Measurements from ENCODE around the gene CASP3. TPM values are rescaled to one million over a fixed set of nuclear protein-coding genes. Genes with fewer than 3 reads are reported as not detected.

CASP3 gene
- total and polyA plus RNA-seq, 12 donors, result 7.9 to 24.8 (median 13.5) TPM

- DNase-seq, result no peak
- ATAC-seq, result no peak
- Histone ChIP-seq H3K4me3 (no peak overlapping the region), H3K4me1 (peaks cover 0 to 11% (median 0%) of the 10 kb centered on the region in 9 donors), H3K27ac (no peak overlapping the region), H3K9me3 (no peaks in the 10 kb centered on the region), H3K27me3 (no peaks in the 10 kb centered on the region), H3K36me3 (peaks cover 0 to 74% (median 13%) of the 10 kb centered on the region in 9 donors)
- intact Hi-C loops (cut with DNase I), result no loop called here
- 95 to 96% methylated on average over 3 of the region's 3 CpGs for WGBS, 2 donors
- no peak for TF ChIP-seq CTCF (IDR thresholded peaks at IDR 0.05)
These were observed 26.7 kb upstream of the CASP3 start for GRCh38 chr4:184675821-184676492.

GRCh38 chr4:184675018-184675417, 25.8 kb upstream of the CASP3 start:
- H3K36me3 ChIP-seq, result peaks cover 0 to 80% (median 13%) of the 10 kb centered on the region in 9 donors
- WGBS, 2 donors, result 96 to 97% methylated on average over 5 of the region's 5 CpGs

GRCh38 chr4:184674011-184674410, 24.8 kb upstream of the CASP3 start:
- Histone ChIP-seq H3K27me3 (no peaks in the 10 kb centered on the region), H3K36me3 (peaks cover 0 to 80% (median 13%) of the 10 kb centered on the region in 9 donors), H3K4me3 (no peak overlapping the region), H3K4me1 (peaks cover 0 to 8% (median 0%) of the 10 kb centered on the region in 9 donors), H3K9me3 (no peaks in the 10 kb centered on the region), H3K27ac (peak overlapping the region in 1 of 10 donors; percentile 1)
- 95 to 96% methylated on average over 4 of the region's 4 CpGs for WGBS, 2 donors
- intact Hi-C loops (cut with DNase I), result no loop called here
- no peak for ATAC-seq
- TF ChIP-seq CTCF (IDR thresholded peaks at IDR 0.05), result no peak
- no peak for DNase-seq

More at GRCh38 chr4:184675018-184675417, 25.8 kb upstream of the CASP3 start:
- Histone ChIP-seq H3K4me3 (no peak overlapping the region), H3K9me3 (no peaks in the 10 kb centered on the region), H3K4me1 (peaks cover 0 to 2% (median 0%) of the 10 kb centered on the region in 9 donors), H3K27me3 (no peaks in the 10 kb centered on the region), H3K27ac (no peak overlapping the region)
- no peak for DNase-seq
- no peak for ATAC-seq
- intact Hi-C loops (cut with DNase I), result no loop called here
- no peak for TF ChIP-seq CTCF (IDR thresholded peaks at IDR 0.05)

- Histone ChIP-seq H3K4me3 (no peak overlapping the region), H3K9me3 (no peaks in the 10 kb centered on the region), H3K27me3 (no peaks in the 10 kb centered on the region), H3K4me1 (peaks cover 0 to 20% (median 0%) of the 10 kb centered on the region in 9 donors), H3K27ac (no peak overlapping the region), H3K36me3 (peaks cover 0 to 81% (median 22%) of the 10 kb centered on the region in 9 donors)
- TF ChIP-seq CTCF (IDR thresholded peaks at IDR 0.05), result no peak
- no peak for ATAC-seq
- 97 to 98% methylated on average over 6 of the region's 6 CpGs for WGBS, 2 donors
- no peak for DNase-seq
- intact Hi-C loops (cut with DNase I), result no loop called here
These were observed 23.5 kb upstream of the CASP3 start for GRCh38 chr4:184672741-184673140.
